Transverse colon (tissue), 4 donors: Measurements from ENCODE around the gene HDAC9. TPM values are rescaled to one million over a fixed set of nuclear protein-coding genes. Genes with fewer than 3 reads are reported as not detected.

Experiments used
- DNase-seq: peaks from one replicate; pipeline ENCODE4 v3.0.0-alpha.2; 2019
- H3K27ac ChIP-seq, 4 donors: fragments of 200-600 bp; sonication (generic); 2 replicates each; pipeline ENCODE4 v1.5.1; 2016 to 2018; ENCODE audit warnings: inconsistent platforms in 4 of 4
- H3K27me3 ChIP-seq: fragments of 200-600 bp; sonication (generic); 2 replicates; pipeline ENCODE4 v1.5.1; 2017; ENCODE audit warnings: inconsistent platforms
- H3K36me3 ChIP-seq, 4 donors: fragments of 200-600 bp; sonication (generic); 2 replicates each; pipeline ENCODE4 v1.5.1; 2017 to 2019; ENCODE audit warnings: inconsistent platforms in 4 of 4
- H3K4me1 ChIP-seq, 4 donors: fragments of 200-600 bp; sonication (generic); 2 replicates each; pipeline ENCODE4 v1.5.1; 2017 to 2020; ENCODE audit warnings: inconsistent platforms in 4 of 4
- H3K4me3 ChIP-seq, 4 donors: fragments of 200-600 bp; sonication (generic); 1 replicate in 1 of 4; 2 replicates in 3 of 4; pipeline versions ENCODE4 v1.5.1 to v1.6.1; 2017 to 2019; ENCODE audit warnings: inconsistent platforms in 4 of 4
- H3K9me3 ChIP-seq, 2 donors: fragments of 200-600 bp; sonication (generic); 2 replicates each; pipeline ENCODE4 v1.5.1; 2017 to 2019; ENCODE audit warnings: inconsistent platforms in 2 of 2
- EP300 ChIP-seq: sonication (generic); formaldehyde crosslinking; IDR thresholded peaks from one replicate; pipeline ENCODE4 v1.6.1; 2017; ENCODE audit warnings: antibody characterized with exemption, low read depth
- POLR2A ChIP-seq: fragments of 450-650 bp; IDR thresholded peaks from one replicate; pipeline ENCODE4 v1.6.1; 2016; ENCODE audit warnings: antibody characterized with exemption, mild to moderate bottlenecking, moderate library complexity
- POLR2AphosphoS5 ChIP-seq, 3 donors: sonication (generic); formaldehyde crosslinking; IDR thresholded peaks; one replicate each; pipeline ENCODE4 v1.6.1; 2016; ENCODE audit warnings: antibody characterized with exemption in 3 of 3
- WGBS, 2 donors: methylation state at CpG; one replicate each; pipeline ENCODE4 v1.1.5; 2018; ENCODE audit warnings: low coverage in 1 of 2; 5-methylcytosine and 5-hydroxymethylcytosine counted together
- in situ Hi-C, 4 donors: fragments of 200-750 bp; cut with MboI; loops; one replicate each; pipeline versions ENCODE4 v1.15.0 to v1.15.1; 2017; ENCODE audit warnings: low sequenced_read_pairs in 3 of 4, low pct_ligation_motif_present in 1 of 4, low pct_unique_long_range_greater_than_20kb in 1 of 4
- intact Hi-C: fragments of 100-400 bp; cut with DNase I; formaldehyde crosslinking; loops from one replicate; pipeline ENCODE4 v1.15.1; 2023; ENCODE audit warnings: low total_unique reads
- total RNA-seq, 4 donors: library from RNA; depleted of rRNA; stranded (reverse); fragments of >200 nt; gene quantifications; one replicate each; pipeline ENCODE4 v1.1.0, GENCODE V29; 2016
- TF ChIP-seq, protein P1 (sequence below), 5 experiments: fragments of 200-600 bp in 3 of 5; fragments of 450-650 bp in 2 of 5; sonication (generic) in 3 of 5; IDR thresholded peaks; 1 replicate in 2 of 5; 2 replicates in 3 of 5; pipeline ENCODE4 v1.5.1; 2016 to 2017; ENCODE audit warnings: antibody characterized with exemption in 5 of 5, inconsistent platforms in 3 of 5, mild to moderate bottlenecking in 2 of 5, moderate library complexity in 1 of 5

HDAC9 gene
- total RNA-seq, 4 donors from 2014 or later, result 6.0 to 47.5 (median 33.7) TPM

GRCh38 chr7:18464830-18465229 is 30.7 kb upstream of the HDAC9 start:
- Histone ChIP-seq H3K36me3 (no peaks in the 10 kb centered on the region), H3K27ac (no peak overlapping the region), H3K4me1 (no peaks in the 10 kb centered on the region), H3K9me3 (no peaks in the 10 kb centered on the region), H3K27me3 (no peaks in the 10 kb centered on the region), H3K4me3 (no peak overlapping the region)
- no peak for DNase-seq
- no peak for TF ChIP-seq EP300
- TF ChIP-seq, protein P1, sequence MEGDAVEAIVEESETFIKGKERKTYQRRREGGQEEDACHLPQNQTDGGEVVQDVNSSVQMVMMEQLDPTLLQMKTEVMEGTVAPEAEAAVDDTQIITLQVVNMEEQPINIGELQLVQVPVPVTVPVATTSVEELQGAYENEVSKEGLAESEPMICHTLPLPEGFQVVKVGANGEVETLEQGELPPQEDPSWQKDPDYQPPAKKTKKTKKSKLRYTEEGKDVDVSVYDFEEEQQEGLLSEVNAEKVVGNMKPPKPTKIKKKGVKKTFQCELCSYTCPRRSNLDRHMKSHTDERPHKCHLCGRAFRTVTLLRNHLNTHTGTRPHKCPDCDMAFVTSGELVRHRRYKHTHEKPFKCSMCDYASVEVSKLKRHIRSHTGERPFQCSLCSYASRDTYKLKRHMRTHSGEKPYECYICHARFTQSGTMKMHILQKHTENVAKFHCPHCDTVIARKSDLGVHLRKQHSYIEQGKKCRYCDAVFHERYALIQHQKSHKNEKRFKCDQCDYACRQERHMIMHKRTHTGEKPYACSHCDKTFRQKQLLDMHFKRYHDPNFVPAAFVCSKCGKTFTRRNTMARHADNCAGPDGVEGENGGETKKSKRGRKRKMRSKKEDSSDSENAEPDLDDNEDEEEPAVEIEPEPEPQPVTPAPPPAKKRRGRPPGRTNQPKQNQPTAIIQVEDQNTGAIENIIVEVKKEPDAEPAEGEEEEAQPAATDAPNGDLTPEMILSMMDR (IDR thresholded peaks at IDR 0.05), result no peak
- no peak for TF ChIP-seq POLR2AphosphoS5 (IDR thresholded peaks at IDR 0.05)
- intact Hi-C loops (no loop called here), in situ Hi-C loops (no loop called here)
- WGBS, 2 donors, result 100% methylated on average over 1 of the region's 1 CpG

DNA sequence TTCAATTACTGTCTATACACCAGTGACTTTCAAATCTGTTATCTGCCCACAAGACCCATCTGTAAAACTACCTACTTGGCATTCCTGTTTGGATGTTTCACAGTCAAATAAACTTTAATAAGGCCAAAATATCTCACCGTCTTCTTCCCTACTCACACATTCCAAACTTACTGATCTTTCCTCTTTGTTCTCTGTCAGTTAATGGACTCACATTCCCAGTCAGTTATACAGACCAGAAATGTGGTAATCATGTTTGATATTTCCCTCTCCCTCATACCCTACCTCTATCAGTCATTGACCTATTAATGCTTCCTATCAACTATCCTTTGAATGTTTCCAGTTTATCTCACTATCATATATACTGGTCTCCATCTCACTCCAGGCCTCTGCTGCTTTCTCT is 28.5 kb upstream of the HDAC9 start:
- Histone ChIP-seq H3K4me1 (no peaks in the 10 kb centered on the region), H3K9me3 (no peaks in the 10 kb centered on the region), H3K4me3 (no peak overlapping the region), H3K27me3 (no peaks in the 10 kb centered on the region), H3K36me3 (no peaks in the 10 kb centered on the region), H3K27ac (no peak overlapping the region)
- in situ Hi-C loops (no loop called here), intact Hi-C loops (no loop called here)
- DNase-seq, result no peak
- TF ChIP-seq POLR2AphosphoS5 (IDR thresholded peaks at IDR 0.05) (no peak), EP300 (no peak), POLR2A (no peak)
- TF ChIP-seq, protein P1 (IDR thresholded peaks at IDR 0.05), result no peak
- WGBS, 2 donors, result 67 to 86% methylated on average over 1 of the region's 1 CpG

DNA sequence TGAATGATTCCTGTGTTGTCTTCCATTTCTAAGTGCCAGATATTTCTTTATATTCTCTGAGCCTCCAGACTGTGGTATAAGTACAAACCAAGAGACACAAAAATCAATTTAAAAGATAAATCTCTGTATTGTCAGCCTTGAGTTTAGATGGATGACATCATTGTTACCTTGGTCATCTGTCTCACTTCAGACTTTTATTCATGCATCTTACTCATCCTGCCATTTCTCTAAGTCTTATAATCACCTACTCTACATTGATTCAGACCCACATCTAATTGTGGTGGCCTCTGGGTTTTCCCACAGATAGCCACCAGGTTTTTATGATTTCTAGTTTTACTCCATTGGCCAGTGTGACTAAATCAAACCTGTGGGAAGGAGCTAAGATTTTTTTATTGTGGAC is 26.8 kb upstream of the HDAC9 start:
- Histone ChIP-seq H3K27me3 (no peaks in the 10 kb centered on the region), H3K4me3 (no peak overlapping the region), H3K4me1 (no peaks in the 10 kb centered on the region), H3K27ac (no peak overlapping the region), H3K9me3 (no peaks in the 10 kb centered on the region), H3K36me3 (no peaks in the 10 kb centered on the region)
- no peak for DNase-seq
- intact Hi-C loops, result no loop called here
- in situ Hi-C loops, result no loop called here
- TF ChIP-seq, protein P1 (IDR thresholded peaks at IDR 0.05), result no peak
- no peak for TF ChIP-seq POLR2AphosphoS5 (IDR thresholded peaks at IDR 0.05)
- no peak for TF ChIP-seq EP300
- no peak for TF ChIP-seq POLR2A

GRCh38 chr7:18469316-18469715 is 26.2 kb upstream of the HDAC9 start:
- DNase-seq, result no peak
- TF ChIP-seq, protein P1 (IDR thresholded peaks at IDR 0.05), result no peak
- no peak overlapping the region for H3K27ac ChIP-seq
- no peak overlapping the region for H3K4me3 ChIP-seq
- in situ Hi-C loops (no loop called here), intact Hi-C loops (no loop called here)
- H3K27me3 ChIP-seq, result no peaks in the 10 kb centered on the region
- H3K9me3 ChIP-seq, result no peaks in the 10 kb centered on the region
- 59 to 78% methylated on average over 1 of the region's 1 CpG for WGBS, 2 donors
- no peaks in the 10 kb centered on the region for H3K36me3 ChIP-seq
- H3K4me1 ChIP-seq, result no peaks in the 10 kb centered on the region
